Measurements from ENCODE around the gene HCN4. TPM values are rescaled to one million over a fixed set of nuclear protein-coding genes. Genes with fewer than 3 reads are reported as not detected.

Gene HCN4
- total and polyA plus RNA-seq, 2 donors (not counting 3 experiments of a cell fraction or from before 2014, with no cell fraction given) = 0.01 TPM; not detected in 1

DNA sequence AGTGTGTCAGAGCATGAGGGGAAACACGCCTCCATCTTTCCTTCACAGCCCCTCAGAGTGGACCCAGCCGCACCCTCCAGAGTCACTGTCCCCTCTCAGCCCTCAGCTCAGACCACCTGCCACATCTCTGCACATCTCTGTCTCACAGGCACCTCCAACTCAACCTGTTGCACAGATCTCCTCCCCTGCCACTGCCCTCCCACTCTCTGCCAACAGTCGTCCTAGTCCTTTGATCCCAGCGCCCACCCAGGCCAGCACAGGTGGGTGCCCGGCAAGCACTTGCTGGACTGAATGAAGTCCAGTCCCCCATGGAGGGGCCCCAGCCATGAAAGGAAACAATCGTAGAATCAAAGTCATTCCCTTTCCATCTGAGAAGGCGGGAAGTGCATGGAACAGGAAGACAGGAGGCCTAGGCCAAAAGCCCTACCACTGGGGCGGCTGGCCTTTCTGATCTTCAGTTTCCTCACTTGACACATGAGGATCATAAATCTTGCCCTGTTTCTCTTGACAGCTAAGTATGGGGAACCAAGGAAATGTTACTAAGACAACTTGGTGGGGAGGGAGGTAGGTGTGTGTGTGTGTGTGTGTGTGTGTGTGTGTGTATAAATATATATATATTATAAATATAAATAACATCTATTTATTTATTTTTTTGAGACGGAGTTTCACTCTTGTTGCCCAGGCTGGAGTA, 28.1 kb downstream of the HCN4 start:
- no peaks in the 10 kb centered on the region for H3K9me3 ChIP-seq (replicated peaks; ENCODE audit: control insufficient read depth, insufficient read depth, low read length)

DNA sequence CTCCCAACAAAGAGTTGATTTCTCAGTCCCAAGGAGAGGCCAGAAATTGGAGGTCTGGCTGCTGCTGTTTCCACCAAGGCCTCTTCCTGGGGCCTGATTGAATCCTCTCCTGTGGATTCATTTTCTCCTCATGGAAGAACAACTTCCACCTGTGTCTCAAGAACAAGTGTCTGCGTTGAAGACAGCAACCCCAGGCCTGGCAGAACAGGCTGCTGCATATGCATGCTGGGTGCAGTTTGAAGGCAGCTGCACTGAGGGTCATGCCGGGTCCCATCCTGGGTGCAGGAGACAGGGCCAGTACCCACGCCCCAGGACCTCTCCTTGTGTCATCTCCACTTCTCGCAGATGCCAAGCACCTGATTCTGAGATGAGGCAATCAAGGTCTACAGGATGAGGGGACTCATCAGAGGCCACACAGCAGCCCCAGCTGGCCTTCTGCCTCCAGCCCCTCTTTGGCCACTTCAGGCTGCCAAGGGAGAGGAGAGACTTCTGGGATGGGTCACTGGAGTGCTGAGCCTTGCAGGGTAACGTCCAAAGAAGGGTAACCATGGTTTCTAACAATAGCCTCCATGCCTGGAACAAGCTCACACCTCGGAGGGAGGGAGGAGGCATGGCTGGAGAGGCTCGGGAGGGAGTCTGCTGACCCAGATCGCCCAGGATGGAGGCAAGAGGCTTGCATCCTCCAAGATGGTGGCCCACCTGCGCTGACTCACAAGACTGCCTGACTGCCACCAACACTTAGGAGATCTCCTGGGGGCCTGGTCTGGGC, 30.0 kb downstream of the HCN4 start:
- intact Hi-C loops (cut with micrococcal nuclease) (no loop called here), dilution Hi-C loops (cut with MboI; ENCODE audit: extremely low pct_ligation_motif_present, low sequenced_read_pairs) (no loop called here)
- Histone ChIP-seq H3K4me3 (replicated peaks in 1 of 3; ENCODE audit: insufficient read depth in 1 of 3, low read depth in 1 of 3, low read length in 3 of 3) (no peak overlapping the region), H3K79me2 (ENCODE audit: control insufficient read depth, insufficient read depth, low read length) (no peaks in the 10 kb centered on the region), H3K4me1 (ENCODE audit: control insufficient read depth, extremely low read depth, insufficient read depth, low read length) (no peaks in the 10 kb centered on the region), H3K27me3 (ENCODE audit: control insufficient read depth in 2 of 2, insufficient read depth in 2 of 2, low read length in 2 of 2) (no peaks in the 10 kb centered on the region), H3K27ac (ENCODE audit: insufficient read depth, low read depth, low read length) (no peak overlapping the region), H3K9ac (replicated peaks; ENCODE audit: extremely low read depth, insufficient read depth, low read length) (no peak overlapping the region), H2AFZ (ENCODE audit: low read depth, low read length) (no peak overlapping the region), H3K4me2 (ENCODE audit: insufficient read depth, low read length) (no peak overlapping the region), H4K20me1 (replicated peaks; ENCODE audit: control insufficient read depth, extremely low read depth, insufficient read depth, low read length) (no peaks in the 10 kb centered on the region), H3K9me1 (replicated peaks; ENCODE audit: control insufficient read depth, extremely low read depth, insufficient read depth, low read length) (no peaks in the 10 kb centered on the region), H3K36me3 (ENCODE audit: control insufficient read depth in 2 of 2, extremely low read depth in 1 of 2, insufficient read depth in 2 of 2, low read length in 2 of 2) (no peaks in the 10 kb centered on the region), H3K9me3 (replicated peaks; ENCODE audit: control insufficient read depth, insufficient read depth, low read length) (no peaks in the 10 kb centered on the region)
- FAIRE-seq = no peak
- CTCF ChIA-PET = no interaction called here
- DNase-seq (ENCODE audit: low read depth, low spot score) = no peak
- POLR2A ChIA-PET = no interaction called here
- BruUV-seq (replicated peaks) = no TSS peak
- TF ChIP-seq JUN (IDR thresholded peaks at IDR 0.05; ENCODE audit: borderline replicate concordance, insufficient read depth, insufficient read length, low read depth) (no peak), POLR2A (IDR thresholded peaks at IDR 0.05; ENCODE audit: low read depth, low read length) (no peak), EZH2 (IDR thresholded peaks at IDR 0.05; ENCODE audit: borderline replicate concordance, low read depth, low read length, severe bottlenecking) (no peak), MYC (IDR thresholded peaks at IDR 0.05; ENCODE audit: low read depth, low read length) (no peak), POLR2AphosphoS5 (IDR thresholded peaks at IDR 0.05; ENCODE audit: insufficient read depth, low read depth, low read length) (no peak), GATA2 (IDR thresholded peaks at IDR 0.05; ENCODE audit: insufficient read depth, insufficient read length, low read depth, low read length) (no peak), FOS (IDR thresholded peaks at IDR 0.05; ENCODE audit: borderline replicate concordance, insufficient read depth, low read length) (no peak)
- TF ChIP-seq, protein P1, sequence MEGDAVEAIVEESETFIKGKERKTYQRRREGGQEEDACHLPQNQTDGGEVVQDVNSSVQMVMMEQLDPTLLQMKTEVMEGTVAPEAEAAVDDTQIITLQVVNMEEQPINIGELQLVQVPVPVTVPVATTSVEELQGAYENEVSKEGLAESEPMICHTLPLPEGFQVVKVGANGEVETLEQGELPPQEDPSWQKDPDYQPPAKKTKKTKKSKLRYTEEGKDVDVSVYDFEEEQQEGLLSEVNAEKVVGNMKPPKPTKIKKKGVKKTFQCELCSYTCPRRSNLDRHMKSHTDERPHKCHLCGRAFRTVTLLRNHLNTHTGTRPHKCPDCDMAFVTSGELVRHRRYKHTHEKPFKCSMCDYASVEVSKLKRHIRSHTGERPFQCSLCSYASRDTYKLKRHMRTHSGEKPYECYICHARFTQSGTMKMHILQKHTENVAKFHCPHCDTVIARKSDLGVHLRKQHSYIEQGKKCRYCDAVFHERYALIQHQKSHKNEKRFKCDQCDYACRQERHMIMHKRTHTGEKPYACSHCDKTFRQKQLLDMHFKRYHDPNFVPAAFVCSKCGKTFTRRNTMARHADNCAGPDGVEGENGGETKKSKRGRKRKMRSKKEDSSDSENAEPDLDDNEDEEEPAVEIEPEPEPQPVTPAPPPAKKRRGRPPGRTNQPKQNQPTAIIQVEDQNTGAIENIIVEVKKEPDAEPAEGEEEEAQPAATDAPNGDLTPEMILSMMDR (IDR thresholded peaks at IDR 0.05; ENCODE audit: extremely low read depth in 1 of 2, insufficient read depth in 1 of 2, low read depth in 1 of 2, low read length in 2 of 2) = no peak
- TF ChIP-seq, protein P2, sequence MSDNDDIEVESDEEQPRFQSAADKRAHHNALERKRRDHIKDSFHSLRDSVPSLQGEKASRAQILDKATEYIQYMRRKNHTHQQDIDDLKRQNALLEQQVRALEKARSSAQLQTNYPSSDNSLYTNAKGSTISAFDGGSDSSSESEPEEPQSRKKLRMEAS (IDR thresholded peaks at IDR 0.05; ENCODE audit: insufficient read depth, insufficient read length) = no peak

More for the DNA sequence above, 28.1 kb downstream of the HCN4 start:
- Histone ChIP-seq H3K27me3 (ENCODE audit: control insufficient read depth in 2 of 2, insufficient read depth in 2 of 2, low read length in 2 of 2) (no peaks in the 10 kb centered on the region), H3K9me1 (replicated peaks; ENCODE audit: control insufficient read depth, extremely low read depth, insufficient read depth, low read length) (no peaks in the 10 kb centered on the region), H3K4me3 (replicated peaks in 1 of 3; ENCODE audit: insufficient read depth in 1 of 3, low read depth in 1 of 3, low read length in 3 of 3) (no peak overlapping the region), H3K36me3 (ENCODE audit: control insufficient read depth in 2 of 2, extremely low read depth in 1 of 2, insufficient read depth in 2 of 2, low read length in 2 of 2) (no peaks in the 10 kb centered on the region), H3K4me2 (ENCODE audit: insufficient read depth, low read length) (no peak overlapping the region), H3K27ac (ENCODE audit: insufficient read depth, low read depth, low read length) (no peak overlapping the region), H2AFZ (ENCODE audit: low read depth, low read length) (no peak overlapping the region), H4K20me1 (replicated peaks; ENCODE audit: control insufficient read depth, extremely low read depth, insufficient read depth, low read length) (no peaks in the 10 kb centered on the region), H3K79me2 (ENCODE audit: control insufficient read depth, insufficient read depth, low read length) (no peaks in the 10 kb centered on the region), H3K9ac (replicated peaks; ENCODE audit: extremely low read depth, insufficient read depth, low read length) (no peak overlapping the region), H3K4me1 (ENCODE audit: control insufficient read depth, extremely low read depth, insufficient read depth, low read length) (no peaks in the 10 kb centered on the region)
- no TSS peak for BruUV-seq (replicated peaks)
- DNase-seq (ENCODE audit: low read depth, low spot score) (no peak), FAIRE-seq (no peak)
- POLR2A ChIA-PET = no interaction called here
- no peak for TF ChIP-seq POLR2A (IDR thresholded peaks at IDR 0.05; ENCODE audit: low read depth, low read length)
- dilution Hi-C loops (cut with MboI; ENCODE audit: extremely low pct_ligation_motif_present, low sequenced_read_pairs) = no loop called here
- CTCF ChIA-PET = no interaction called here
- intact Hi-C loops (cut with micrococcal nuclease) = no loop called here

All from endothelial cell of umbilical vein (primary cell).